ENCODE results near the gene AHNAK2.

DNA sequence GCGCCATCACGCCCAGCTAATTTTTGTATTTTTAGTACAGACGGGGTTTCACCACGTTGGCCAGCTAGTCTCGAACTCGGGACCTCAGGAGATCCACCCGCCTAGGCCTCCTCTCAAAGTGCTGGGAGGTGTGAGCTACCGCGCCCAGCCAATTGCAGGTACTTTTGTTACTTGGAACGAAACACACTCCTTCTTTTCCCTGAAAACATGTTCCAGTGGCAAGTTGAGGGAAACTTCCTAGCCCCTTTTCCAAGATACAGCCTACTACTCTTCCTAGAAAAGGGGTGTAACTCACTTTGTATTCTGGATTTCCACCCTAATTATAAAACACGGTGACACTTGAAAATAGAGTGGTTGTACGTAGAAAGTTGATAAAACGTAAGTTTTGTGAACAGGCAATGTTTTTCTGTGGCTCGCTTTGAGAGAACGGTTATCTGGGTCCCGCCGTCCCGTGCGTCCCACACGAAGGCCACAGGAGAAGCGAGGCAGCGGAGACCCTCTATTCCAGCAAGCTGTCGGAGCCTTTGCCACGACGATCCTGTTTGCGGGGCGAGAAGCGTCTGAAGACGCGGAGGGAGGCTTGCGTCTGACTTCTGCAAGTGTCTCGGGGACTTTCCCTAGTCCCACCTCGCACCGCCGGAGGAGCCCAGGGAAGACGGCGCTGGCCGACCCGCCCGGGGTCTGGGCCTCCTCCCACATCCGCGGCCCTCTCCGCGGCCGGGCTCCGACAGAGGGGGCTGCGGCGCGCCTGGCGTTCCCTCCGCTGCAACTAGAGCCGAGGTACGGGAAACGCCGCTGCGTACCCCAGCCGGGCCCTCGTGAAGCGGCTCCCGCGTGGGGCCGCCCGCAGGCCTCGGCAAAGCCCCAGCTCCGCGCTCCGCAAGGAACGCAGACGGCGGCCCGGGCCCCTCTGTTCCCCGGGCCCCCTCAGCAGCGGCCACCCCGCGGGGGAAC, 42.0 kb upstream of the AHNAK2 start:
- TF ChIP-seq, protein P1, sequence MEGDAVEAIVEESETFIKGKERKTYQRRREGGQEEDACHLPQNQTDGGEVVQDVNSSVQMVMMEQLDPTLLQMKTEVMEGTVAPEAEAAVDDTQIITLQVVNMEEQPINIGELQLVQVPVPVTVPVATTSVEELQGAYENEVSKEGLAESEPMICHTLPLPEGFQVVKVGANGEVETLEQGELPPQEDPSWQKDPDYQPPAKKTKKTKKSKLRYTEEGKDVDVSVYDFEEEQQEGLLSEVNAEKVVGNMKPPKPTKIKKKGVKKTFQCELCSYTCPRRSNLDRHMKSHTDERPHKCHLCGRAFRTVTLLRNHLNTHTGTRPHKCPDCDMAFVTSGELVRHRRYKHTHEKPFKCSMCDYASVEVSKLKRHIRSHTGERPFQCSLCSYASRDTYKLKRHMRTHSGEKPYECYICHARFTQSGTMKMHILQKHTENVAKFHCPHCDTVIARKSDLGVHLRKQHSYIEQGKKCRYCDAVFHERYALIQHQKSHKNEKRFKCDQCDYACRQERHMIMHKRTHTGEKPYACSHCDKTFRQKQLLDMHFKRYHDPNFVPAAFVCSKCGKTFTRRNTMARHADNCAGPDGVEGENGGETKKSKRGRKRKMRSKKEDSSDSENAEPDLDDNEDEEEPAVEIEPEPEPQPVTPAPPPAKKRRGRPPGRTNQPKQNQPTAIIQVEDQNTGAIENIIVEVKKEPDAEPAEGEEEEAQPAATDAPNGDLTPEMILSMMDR (conservative IDR thresholded peaks at IDR 0.05 in 1 of 2, IDR thresholded peaks at IDR 0.05 in 1 of 2; ENCODE audit: extremely low read depth in 1 of 2, insufficient read depth in 1 of 2, low read depth in 1 of 2, low read length in 2 of 2) = peak in 1 of 2 donors; percentile 15
- TF ChIP-seq EZH2 (IDR thresholded peaks at IDR 0.05; ENCODE audit: borderline replicate concordance, low read length) = no peak
